Measurements from ENCODE around the gene GCNA. TPM values are rescaled to one million over a fixed set of nuclear protein-coding genes. Genes with fewer than 3 reads are reported as not detected.

GCNA gene, protein sequence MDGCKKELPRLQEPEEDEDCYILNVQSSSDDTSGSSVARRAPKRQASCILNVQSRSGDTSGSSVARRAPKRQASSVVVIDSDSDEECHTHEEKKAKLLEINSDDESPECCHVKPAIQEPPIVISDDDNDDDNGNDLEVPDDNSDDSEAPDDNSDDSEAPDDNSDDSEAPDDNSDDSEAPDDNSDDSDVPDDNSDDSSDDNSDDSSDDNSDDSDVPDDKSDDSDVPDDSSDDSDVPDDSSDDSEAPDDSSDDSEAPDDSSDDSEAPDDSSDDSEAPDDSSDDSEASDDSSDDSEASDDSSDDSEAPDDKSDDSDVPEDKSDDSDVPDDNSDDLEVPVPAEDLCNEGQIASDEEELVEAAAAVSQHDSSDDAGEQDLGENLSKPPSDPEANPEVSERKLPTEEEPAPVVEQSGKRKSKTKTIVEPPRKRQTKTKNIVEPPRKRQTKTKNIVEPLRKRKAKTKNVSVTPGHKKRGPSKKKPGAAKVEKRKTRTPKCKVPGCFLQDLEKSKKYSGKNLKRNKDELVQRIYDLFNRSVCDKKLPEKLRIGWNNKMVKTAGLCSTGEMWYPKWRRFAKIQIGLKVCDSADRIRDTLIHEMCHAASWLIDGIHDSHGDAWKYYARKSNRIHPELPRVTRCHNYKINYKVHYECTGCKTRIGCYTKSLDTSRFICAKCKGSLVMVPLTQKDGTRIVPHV
- 1 to 10 TPM; 3.2 to 3.4 TPM for total RNA-seq

DNA sequence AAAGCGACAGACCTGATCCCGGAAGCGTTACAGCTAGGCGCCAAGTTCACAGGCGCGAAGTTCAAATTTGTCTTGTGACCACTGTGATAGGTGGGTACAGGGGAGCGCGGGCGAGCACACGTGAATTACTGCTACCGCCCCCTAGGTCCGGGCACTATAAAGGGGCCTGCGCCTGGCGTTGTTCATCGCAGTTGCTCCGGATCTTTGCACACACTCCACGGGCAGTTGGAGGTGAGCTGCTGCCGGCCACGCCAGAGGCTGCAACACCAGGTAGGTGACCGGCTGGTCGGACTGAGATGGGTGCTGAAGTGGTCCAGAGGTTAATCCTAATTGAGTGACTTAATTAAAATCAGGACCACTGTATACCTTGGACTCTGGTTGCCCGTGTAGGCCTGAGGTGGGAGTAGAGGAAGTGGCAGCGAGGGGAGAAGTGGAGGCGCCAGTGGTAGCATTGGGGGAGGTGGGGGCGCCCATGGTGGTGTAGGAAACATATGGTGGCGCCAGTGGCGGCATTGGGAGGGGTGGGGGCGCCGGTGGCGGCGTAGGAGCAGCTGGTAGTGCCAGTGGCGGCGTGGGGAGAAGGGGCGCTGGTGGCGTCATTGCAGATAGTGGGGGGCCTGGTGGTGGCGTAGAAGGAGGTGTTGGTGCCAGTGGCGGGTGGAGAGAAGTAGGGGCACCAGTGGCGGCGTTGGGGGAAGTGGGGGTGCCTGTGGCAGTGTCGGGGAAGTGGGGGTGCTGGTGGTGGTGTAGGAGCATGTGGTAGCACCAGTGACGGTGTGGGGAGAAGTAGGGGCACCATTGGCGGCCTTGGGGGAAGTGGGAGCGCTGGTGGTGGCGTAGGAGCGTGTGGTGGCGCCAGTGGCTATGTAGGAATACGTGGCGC is at the start of gene GCNA:
Gene GCNA, plus strand, starts transcription at position 185 of the 883 bp plus-strand sequence. CDS start 2,385 bp downstream, outside the sequence.
- Mint-ChIP-seq H3K9me3 (no peaks in the 10 kb centered on the region), H3K27ac (no peak within 1 kb of the TSS), H3K27me3 (no peaks in the 10 kb centered on the region), H3K36me3 (peaks cover 24% of the 10 kb centered on the region), H3K4me1 (ENCODE audit: low read depth) (no peaks in the 10 kb centered on the region), H3K4me3 (no peak within 1 kb of the TSS)
- CTCF ChIA-PET = no interaction called here
- POLR2A ChIA-PET = no interaction called here
- DNase-seq = no peak
- intact Hi-C loops (cut with micrococcal nuclease) = no loop called here

DNA sequence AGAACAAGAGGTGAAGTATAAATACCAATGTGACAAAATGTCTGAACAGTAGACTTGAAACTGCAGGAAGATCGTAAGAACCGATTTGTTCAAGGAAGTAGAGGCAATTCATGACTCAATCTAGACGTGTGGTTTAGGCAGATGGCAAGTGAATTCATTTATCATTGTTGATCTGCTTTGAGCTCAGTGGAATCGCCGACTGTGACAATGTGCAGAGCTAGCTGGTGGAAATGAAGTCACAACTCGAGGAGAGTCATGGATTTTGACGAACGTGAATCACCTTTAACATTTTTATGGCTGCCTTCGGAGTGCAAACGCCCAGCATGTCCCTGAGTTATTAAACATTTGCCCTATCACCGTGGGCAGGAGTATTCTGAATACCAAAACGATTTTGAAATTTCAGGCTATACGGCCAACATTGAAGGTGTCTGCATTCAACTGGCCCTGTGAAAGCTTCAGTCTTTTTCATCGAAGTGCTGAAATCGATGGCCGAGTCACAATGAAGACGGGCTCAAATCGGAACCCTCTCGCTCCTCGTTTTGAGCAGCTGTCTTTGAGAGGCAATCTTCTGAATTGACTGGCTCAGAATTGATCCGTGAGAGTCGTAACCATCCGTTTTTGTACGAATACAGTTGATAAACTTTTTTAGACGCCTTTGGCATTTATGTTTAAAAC is 46.0 kb upstream of the GCNA start:
- no peaks in the 10 kb centered on the region for H3K27me3 Mint-ChIP-seq
- H3K36me3 Mint-ChIP-seq = peaks cover 35% of the 10 kb centered on the region
- peak overlapping the region; percentile 98 for H3K27ac Mint-ChIP-seq
- H3K4me1 Mint-ChIP-seq (ENCODE audit: low read depth) = peaks cover 21% of the 10 kb centered on the region
- intact Hi-C loops (cut with micrococcal nuclease) = loop anchor here (1.0 to 10.0 kb wide), 8 partner anchors 9 to 420 kb away; partner anchors contain the start of genes CXCR3, IL2RG, NONO and TAF1
- ChIA-PET CTCF (interaction anchor here (1.2 to 1.5 kb wide), 3 partner anchors 10 to 23 kb away, joined by 3 to 7 read pairs (median 4); no protein-coding TSS in a partner anchor), POLR2A (interaction anchor here (1.4 to 7.2 kb wide), 9 partner anchors 11 to 351 kb away, joined by 4 to 96 read pairs (median 12); partner anchors contain the start of genes CXCR3 and TAF1)
- DNase-seq = peak; percentile 79
- H3K4me3 Mint-ChIP-seq = peak overlapping the region; percentile 97
- peaks cover 3% of the 10 kb centered on the region for H3K9me3 Mint-ChIP-seq

DNA sequence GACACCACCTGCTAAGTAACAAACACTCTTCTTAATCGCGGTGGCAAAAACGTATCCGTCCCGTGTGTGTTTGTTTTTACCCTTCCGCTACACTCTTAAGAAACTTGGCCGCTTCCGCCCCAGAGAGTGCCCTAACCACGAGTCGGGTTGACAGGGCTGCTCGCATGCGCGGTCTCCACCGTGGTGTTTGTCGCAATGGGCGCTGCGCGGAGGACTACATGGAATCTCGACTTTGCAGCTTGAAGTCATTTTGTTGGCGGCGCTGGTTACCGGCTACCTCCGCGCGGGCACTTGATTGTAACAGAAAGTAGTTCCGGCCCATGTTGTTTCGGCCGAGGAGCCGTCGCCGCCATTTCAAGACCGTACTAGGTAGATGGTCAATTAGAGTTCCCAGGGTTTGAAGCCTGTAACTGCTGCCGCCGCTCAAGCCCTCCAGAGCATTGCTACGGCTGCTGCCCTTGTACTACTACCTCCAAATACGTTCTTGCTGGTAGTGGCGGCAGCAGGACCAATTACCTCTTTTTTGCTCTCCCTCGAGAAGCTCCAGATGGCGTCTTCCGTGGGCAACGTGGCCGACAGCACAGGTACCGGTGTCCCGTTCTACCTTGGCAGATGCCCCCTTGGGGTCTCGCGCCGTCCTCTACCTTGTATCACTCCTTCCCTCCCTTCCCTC is 45.3 kb upstream of the GCNA start, which contains the start of gene OGT:
Gene OGT, plus strand, starts transcription at position 352 of the 673 bp plus-strand sequence. Its CDS starts 196 bp downstream, at position 548.
- no peaks in the 10 kb centered on the region for H3K27me3 Mint-ChIP-seq
- H3K36me3 Mint-ChIP-seq = peaks cover 40% of the 10 kb centered on the region
- ChIA-PET POLR2A (interaction anchor here (0.7 to 7.2 kb wide), 10 partner anchors 11 to 351 kb away, joined by 3 to 96 read pairs (median 10); partner anchors contain the start of genes CXCR3 and TAF1), CTCF (interaction anchor here (1.2 to 1.6 kb wide), 3 partner anchors 9 to 22 kb away, joined by 3 to 6 read pairs (median 4); no protein-coding TSS in a partner anchor)
- peaks cover 3% of the 10 kb centered on the region for H3K9me3 Mint-ChIP-seq
- peak within 1 kb of the TSS; percentile 97 for H3K4me3 Mint-ChIP-seq
- peak within 1 kb of the TSS; percentile 98 for H3K27ac Mint-ChIP-seq
- intact Hi-C loops (cut with micrococcal nuclease) = loop anchor here (1.0 to 10.0 kb wide), 8 partner anchors 8 to 421 kb away; partner anchors contain the start of genes CXCR3, IL2RG, NONO and TAF1
- peaks cover 21% of the 10 kb centered on the region for H3K4me1 Mint-ChIP-seq (ENCODE audit: low read depth)
- peak; percentile 95 for DNase-seq

DNA sequence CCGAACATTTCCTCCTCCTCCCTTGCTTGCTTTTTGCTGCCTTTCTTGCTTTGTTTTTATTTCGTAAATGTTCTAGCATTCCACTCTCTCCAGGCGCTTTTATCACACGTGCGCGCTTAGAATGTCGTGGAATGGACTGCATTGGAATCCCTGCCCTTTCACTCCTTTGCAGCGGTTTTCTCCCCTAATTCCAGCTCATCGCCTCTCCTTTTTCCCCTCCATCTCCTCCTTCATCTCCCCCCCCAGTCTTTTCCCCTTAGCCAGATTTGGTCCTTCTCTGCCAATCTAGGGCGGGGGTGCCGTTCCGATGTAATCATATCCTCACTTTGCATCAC is 44.8 kb upstream of the GCNA start:
- ChIA-PET CTCF (interaction anchor here (1.3 to 1.6 kb wide), 2 partner anchors 8 to 10 kb away, joined by 4 to 6 read pairs; no protein-coding TSS in a partner anchor), POLR2A (interaction anchor here (0.7 to 7.2 kb wide), 9 partner anchors 10 to 250 kb away, joined by 3 to 96 read pairs (median 13); partner anchors contain the start of genes CXCR3, NONO and TAF1)
- Mint-ChIP-seq H3K27ac (peak overlapping the region; percentile 98), H3K4me3 (peak overlapping the region; percentile 97), H3K9me3 (peaks cover 3% of the 10 kb centered on the region), H3K27me3 (no peaks in the 10 kb centered on the region), H3K36me3 (peaks cover 46% of the 10 kb centered on the region), H3K4me1 (ENCODE audit: low read depth) (peaks cover 21% of the 10 kb centered on the region)
- no peak for DNase-seq
- intact Hi-C loops (cut with micrococcal nuclease) = loop anchor here (2.0 to 10.0 kb wide), 6 partner anchors 41 to 421 kb away; partner anchors contain the start of genes IL2RG, NONO and TAF1

DNA sequence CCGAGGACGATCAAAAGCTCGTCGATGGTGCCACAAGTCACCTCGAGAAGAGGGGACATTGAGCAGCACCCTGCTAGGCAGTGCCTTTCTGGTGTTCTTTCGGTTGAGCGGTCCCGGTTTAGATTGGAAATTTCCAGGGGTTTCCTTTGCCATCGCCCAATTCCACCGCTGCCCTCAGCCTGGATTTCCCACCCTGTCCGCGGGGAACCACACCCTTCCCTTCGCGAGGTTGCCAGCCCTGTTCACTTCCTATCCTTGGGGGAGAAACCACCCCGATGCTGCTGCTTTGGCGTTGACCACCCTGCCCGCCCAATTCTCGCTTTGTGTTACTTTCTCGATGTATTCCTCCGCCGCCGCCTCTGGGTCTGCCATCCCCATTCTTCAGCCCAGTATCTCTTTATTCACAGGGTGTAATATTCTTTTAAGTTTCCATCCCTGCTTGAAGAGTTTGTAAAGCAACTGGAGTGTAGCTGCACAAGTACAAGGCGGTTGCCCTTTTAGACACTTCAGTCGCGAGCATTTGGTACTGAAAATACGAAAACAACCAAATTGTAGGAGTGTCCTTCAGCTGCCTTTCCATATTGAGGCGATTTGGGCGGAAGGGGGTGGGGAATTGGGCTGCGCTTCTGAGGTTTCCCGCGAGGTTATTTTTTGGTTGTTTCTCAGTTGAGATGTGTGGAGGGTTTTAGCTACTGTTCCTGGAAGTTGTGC is 44.2 kb upstream of the GCNA start:
- Mint-ChIP-seq H3K4me3 (peak overlapping the region; percentile 97), H3K36me3 (peaks cover 49% of the 10 kb centered on the region), H3K9me3 (peaks cover 3% of the 10 kb centered on the region), H3K4me1 (ENCODE audit: low read depth) (peaks cover 22% of the 10 kb centered on the region), H3K27ac (peak overlapping the region; percentile 98), H3K27me3 (no peaks in the 10 kb centered on the region)
- POLR2A ChIA-PET = interaction anchor here (0.7 to 7.2 kb wide), 11 partner anchors 10 to 422 kb away, joined by 3 to 96 read pairs (median 8); partner anchors contain the start of genes CXCR3, IL2RG, NONO and TAF1
- intact Hi-C loops (cut with micrococcal nuclease) = loop anchor here (2.0 to 10.0 kb wide), 6 partner anchors 42 to 422 kb away; partner anchors contain the start of genes IL2RG, NONO and TAF1
- peak; percentile 77 for DNase-seq
- CTCF ChIA-PET = interaction anchor here (1.3 to 1.8 kb wide), 3 partner anchors 8 to 83 kb away, joined by 4 to 6 read pairs (median 5); no protein-coding TSS in a partner anchor

DNA sequence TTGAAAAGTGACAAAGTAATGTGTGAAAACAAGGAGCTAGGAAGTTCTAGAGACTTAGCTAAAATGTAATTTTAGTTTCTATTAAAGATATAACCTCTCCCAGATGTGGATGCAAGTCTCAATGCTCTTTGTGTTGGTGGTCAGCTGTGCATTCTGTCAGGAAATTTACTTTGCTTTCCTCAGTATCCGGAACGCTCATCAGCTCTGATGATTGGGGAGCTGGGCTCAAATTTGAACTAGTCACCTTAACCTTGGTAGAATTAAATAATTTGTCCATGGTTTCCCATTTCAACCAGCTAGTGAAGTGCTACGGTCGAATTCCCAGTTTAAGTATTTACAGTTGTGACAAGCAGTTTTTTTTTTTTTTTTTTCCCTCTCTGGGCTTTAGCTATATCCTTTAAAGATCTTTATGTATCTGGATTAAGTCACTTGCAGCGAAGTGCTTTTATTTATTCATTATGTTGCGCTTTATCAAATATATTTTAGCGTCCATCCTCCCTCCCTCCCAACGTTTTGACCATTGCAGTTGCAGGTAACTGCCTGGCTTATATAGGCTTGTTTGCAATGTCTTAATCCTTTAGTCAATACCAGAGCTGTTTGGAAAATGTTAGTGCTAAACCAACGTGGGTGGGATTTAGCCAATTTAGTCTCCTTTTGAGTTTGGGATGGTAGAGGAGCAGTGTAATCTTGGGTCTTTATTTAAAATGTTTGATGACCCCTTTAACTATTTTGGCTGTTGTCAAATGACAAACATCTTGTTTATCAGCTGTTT is 43.3 kb upstream of the GCNA start:
- Mint-ChIP-seq H3K4me1 (ENCODE audit: low read depth) (peaks cover 24% of the 10 kb centered on the region), H3K4me3 (peak overlapping the region; percentile 97), H3K27ac (peak overlapping the region; percentile 98), H3K27me3 (no peaks in the 10 kb centered on the region), H3K9me3 (no peaks in the 10 kb centered on the region), H3K36me3 (peaks cover 58% of the 10 kb centered on the region)
- intact Hi-C loops (cut with micrococcal nuclease) = loop anchor here (5.0 to 10.0 kb wide), 4 partner anchors 43 to 423 kb away; partner anchors contain the start of gene IL2RG
- CTCF ChIA-PET = interaction anchor here (0.6 to 1.8 kb wide), 3 partner anchors 8 to 82 kb away, joined by 3 to 6 read pairs (median 5); no protein-coding TSS in a partner anchor
- POLR2A ChIA-PET = interaction anchor here (0.9 to 7.2 kb wide), 12 partner anchors 9 to 423 kb away, joined by 3 to 96 read pairs (median 8); partner anchors contain the start of genes CXCR3, IL2RG, NONO and TAF1
- DNase-seq = no peak

DNA sequence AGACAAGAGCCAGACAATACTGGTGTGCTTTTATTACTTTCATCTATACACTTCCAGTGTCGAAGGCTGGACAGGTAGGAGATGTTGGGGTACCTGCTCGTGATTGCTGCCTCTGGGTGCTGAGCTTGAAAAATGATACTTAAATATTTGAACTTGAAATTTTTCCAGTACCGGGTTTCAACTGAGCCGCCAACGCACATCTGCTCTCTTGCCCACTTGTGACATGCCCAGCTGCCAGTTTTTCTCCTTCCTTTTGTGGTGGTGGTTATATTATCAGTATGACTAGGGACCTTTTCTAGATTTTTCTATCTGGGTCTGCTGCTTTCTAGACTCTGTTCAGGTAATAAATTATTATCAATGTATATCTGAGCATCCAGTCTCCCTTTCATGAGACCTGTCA is 42.0 kb upstream of the GCNA start:
- H3K4me3 Mint-ChIP-seq = peak overlapping the region; percentile 83
- peaks cover 24% of the 10 kb centered on the region for H3K4me1 Mint-ChIP-seq (ENCODE audit: low read depth)
- H3K9me3 Mint-ChIP-seq = no peaks in the 10 kb centered on the region
- no peaks in the 10 kb centered on the region for H3K27me3 Mint-ChIP-seq
- CTCF ChIA-PET = no interaction called here
- POLR2A ChIA-PET = interaction anchor here (0.9 to 7.2 kb wide), 6 partner anchors 7 to 253 kb away, joined by 3 to 96 read pairs (median 6); partner anchors contain the start of gene NONO
- peak; percentile 64 for DNase-seq
- intact Hi-C loops (cut with micrococcal nuclease) = loop anchor here (10.0 kb wide), 1 partner anchor 341 kb away; no protein-coding TSS in a partner anchor
- peaks cover 65% of the 10 kb centered on the region for H3K36me3 Mint-ChIP-seq
- peak overlapping the region; percentile 98 for H3K27ac Mint-ChIP-seq

DNA sequence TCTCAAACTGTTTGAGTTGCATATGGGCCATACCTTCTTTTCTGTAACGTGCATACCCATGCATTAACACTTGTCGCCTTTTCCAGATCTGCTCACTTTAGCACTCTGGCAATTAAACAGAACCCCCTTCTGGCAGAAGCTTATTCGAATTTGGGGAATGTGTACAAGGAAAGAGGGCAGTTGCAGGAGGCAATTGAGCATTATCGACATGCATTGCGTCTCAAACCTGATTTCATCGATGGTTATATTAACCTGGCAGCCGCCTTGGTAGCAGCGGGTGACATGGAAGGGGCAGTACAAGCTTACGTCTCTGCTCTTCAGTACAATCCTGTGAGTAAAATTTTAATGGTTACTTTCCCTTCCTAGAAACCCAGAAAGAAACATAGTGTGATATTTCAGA is 40.5 kb upstream of the GCNA start:
- intact Hi-C loops (cut with micrococcal nuclease) = loop anchor here (10.0 kb wide), 1 partner anchor 343 kb away; no protein-coding TSS in a partner anchor
- no peaks in the 10 kb centered on the region for H3K9me3 Mint-ChIP-seq
- H3K36me3 Mint-ChIP-seq = peaks cover 75% of the 10 kb centered on the region
- H3K4me1 Mint-ChIP-seq (ENCODE audit: low read depth) = peaks cover 32% of the 10 kb centered on the region
- peak overlapping the region; percentile 98 for H3K27ac Mint-ChIP-seq
- H3K27me3 Mint-ChIP-seq = no peaks in the 10 kb centered on the region
- DNase-seq = no peak
- peak overlapping the region; percentile 83 for H3K4me3 Mint-ChIP-seq
- POLR2A ChIA-PET = interaction anchor here (1.3 to 7.2 kb wide), 2 partner anchors 6 to 11 kb away, joined by 4 to 96 read pairs; no protein-coding TSS in a partner anchor
- CTCF ChIA-PET = no interaction called here

DNA sequence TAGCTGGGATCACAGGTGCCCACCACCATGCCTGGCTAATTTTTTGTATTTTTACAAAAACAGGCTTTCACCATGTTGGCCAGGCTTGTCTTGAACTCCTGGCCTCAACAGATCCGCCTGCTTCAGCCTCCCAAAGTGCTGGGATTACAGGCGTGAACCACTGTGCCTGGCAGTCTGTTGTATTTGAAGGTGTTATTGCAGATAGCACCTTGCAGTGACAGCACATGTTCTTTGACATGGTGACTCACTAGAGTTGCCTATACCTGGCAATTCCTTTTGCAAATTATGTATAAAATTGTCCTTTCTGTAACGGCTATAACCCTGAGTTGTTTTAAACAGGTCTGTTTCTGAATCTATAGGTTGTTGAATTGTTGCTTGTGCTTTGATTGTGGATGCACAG is 37.4 kb upstream of the GCNA start:
- DNase-seq = no peak
- POLR2A ChIA-PET = interaction anchor here (3.1 to 6.1 kb wide), 2 partner anchors 7 to 78 kb away, joined by 13 to 96 read pairs; partner anchors contain the start of genes CXCR3 and OGT
- H3K27me3 Mint-ChIP-seq = no peaks in the 10 kb centered on the region
- H3K4me1 Mint-ChIP-seq (ENCODE audit: low read depth) = peaks cover 53% of the 10 kb centered on the region
- intact Hi-C loops (cut with micrococcal nuclease) = loop anchor here (1.0 to 2.0 kb wide), 2 partner anchors 8 to 78 kb away; partner anchors contain the start of gene CXCR3
- no peaks in the 10 kb centered on the region for H3K9me3 Mint-ChIP-seq
- peak overlapping the region; percentile 75 for H3K4me3 Mint-ChIP-seq
- CTCF ChIA-PET = no interaction called here
- H3K36me3 Mint-ChIP-seq = peaks cover 71% of the 10 kb centered on the region
- peak overlapping the region; percentile 91 for H3K27ac Mint-ChIP-seq
